NCI-H1436 (cell line): ENCODE measurements around the gene SPRED2.
"Not testable (repeated sequence)": the region's sequence is repeated elsewhere in the genome, so short reads cannot be mapped to it uniquely, and the experiment has no call there.

Source experiments
- DNase-seq: peaks from one replicate; lab custom pipeline; 2025; lab: John Stamatoyannopoulos, UW

SPRED2 gene

GRCh38 chr2:65340898-65341681 is 91.3 kb downstream of the SPRED2 start:
- no peak for DNase-seq

DNA sequence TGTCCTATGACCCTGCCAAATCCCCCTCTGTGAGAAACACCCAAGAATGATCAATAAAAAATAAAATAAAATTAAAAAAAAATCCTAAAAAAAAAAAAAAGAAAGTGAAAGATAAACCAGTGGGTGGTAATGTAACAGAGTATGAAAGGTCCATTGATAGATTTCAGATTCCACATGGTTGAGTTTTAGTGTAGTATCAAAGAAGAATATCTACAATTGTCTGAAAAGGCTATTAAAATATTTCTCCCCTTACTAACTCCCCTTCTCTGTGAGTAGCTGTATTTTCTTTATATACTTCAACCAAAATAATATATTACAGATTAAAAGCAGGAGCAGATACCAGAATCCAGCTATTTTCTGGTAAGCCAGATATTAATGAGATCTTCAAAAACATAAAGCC is 92.8 kb downstream of the SPRED2 start:
- no peak for DNase-seq

DNA sequence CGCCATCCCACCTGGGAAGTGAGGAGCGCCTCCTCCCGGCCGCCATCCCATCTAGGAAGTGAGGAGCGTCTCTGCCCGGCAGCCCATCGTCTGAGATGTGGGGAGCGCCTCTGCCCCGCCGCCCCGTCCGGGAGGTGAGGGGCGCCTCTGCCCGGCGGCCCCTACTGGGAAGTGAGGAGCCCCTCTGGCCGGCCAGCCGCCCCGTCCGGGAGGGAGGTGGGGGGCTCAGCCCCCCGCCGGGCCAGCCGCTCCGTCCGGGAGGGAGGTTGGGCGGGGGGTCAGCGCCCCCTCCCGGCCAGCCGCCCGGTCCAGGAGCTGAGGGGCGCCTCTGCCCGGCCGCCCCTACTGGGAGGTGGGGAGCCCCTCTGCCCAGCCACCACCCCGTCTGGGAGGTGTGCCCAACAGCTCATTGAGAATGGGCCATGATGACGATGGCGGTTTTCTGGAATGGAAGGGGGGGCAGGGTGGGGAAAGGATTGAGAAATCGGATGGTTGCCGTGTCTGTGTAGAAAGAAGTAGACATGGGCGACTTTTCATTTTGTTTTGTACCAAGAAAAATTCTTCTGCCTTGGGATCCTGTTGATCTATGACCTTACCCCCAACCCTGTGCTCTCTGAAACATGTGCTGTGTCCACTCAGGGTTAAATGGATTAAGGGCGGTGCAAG is 93.4 kb downstream of the SPRED2 start:
- not testable (repeated sequence) for DNase-seq

DNA sequence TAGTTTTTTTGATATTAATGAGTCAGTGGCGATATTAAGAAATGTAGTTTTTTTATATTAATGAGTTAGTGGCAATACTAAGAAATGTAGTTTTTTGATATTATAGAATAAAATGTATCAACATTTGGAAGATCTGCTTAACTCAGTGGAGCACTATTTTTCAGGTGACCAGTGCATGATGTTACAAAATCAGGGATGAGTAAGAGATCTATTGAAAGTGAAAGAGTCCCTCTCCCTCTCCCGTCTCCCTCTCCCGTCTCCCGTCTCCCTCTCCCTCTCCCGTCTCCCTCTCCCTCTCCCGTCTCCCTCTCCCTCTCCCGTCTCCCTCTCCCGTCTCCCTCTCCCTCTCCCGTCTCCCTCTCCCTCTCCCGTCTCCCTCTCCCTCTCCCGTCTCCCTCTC is 94.5 kb downstream of the SPRED2 start:
- not testable (repeated sequence) for DNase-seq

- no peak for DNase-seq
These were observed 97.7 kb downstream of the SPRED2 start for GRCh38 chr2:65334714-65335113.

DNA sequence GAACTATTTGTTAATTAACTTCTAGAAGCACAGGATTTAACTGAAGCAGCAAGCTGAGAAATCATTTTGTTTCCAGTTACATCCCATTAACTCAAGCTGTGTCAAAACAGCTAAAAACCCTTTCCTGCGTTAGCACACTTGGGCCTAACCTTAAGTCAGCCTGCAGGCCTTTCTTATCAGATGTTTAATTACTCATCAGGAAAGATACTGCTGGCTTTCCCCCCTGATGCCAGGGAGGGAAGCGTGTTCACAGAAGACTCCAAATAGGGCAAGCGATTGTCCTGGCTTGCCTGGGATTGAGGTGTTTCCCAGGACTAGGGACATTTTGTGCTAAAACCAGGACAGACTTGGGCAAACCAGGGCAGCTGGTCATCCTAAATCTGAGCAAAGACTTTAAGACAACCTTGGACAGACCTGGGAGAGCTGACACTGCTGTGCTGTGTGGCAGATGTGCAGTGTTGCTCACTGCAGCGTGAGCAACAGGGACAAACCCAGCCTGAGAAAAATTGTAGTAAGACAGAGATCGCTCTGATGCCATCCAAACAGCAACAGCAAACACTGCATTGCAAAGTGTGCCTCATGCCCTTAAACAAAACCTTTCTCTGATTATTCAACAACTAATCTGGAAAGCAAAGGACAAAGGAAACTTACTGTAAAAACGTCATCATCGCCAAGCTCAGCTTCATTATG is 100.9 kb downstream of the SPRED2 start:
- no peak for DNase-seq

DNA sequence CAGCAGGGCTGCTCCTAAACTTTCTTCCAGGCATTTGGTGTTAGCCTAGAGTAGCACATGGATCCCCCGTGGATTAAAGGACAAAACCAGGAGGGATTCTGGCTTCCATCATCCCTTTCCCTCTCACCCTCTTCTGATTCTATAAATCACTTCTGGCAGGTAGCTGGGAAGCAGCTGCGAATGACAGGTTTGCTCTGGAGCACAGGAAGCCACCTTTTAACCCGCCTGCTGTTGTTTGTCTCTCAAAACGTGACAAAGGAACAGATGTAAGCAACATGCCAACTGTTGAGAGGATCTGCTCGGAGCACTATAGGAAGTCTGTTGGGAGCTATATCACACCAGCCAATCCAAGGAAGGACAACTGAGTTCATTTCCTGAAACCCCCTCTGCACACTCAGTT is 102.9 kb downstream of the SPRED2 start:
- no peak for DNase-seq

DNA sequence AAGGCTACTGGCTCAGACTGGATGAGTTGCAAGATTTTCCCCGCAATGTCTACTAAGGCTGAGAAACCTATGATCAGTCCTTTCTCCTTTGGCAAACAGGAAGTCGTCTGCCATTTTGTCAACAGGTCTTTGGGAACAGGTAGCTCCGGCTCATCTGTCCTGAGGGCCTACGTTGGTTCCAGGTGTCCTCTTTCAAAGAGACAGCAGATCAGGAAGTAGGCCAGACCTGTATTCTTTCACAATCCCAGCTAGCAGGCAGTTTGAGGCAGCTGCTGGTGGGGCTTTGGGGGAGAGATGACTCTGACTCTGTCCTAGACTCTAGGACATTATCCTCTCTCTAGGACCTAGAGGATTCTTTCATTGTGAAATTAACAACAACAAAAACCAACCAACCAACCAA is 106.1 kb downstream of the SPRED2 start:
- no peak for DNase-seq

DNA sequence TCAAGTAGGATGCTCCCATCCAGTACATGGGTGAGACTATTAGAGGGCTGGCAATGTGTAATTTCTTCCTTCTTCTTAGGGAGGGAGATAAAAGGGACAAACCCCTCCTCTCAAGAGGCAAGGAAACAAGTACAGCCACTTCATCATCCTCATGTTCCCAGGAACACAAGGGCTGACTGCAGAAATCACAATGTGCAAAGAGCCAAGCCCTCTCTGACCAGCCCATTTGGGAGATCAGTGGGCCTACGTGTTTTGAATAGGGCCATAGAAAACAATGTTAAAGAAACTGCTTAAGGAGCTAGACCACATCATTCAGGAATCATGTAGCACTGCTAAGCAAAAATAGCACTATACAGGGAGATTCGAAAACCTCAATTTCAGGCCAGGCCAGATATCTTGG is 107.3 kb downstream of the SPRED2 start:
- no peak for DNase-seq

- DNase-seq = no peak
These were observed 111.5 kb downstream of the SPRED2 start for GRCh38 chr2:65320946-65321345.

DNA sequence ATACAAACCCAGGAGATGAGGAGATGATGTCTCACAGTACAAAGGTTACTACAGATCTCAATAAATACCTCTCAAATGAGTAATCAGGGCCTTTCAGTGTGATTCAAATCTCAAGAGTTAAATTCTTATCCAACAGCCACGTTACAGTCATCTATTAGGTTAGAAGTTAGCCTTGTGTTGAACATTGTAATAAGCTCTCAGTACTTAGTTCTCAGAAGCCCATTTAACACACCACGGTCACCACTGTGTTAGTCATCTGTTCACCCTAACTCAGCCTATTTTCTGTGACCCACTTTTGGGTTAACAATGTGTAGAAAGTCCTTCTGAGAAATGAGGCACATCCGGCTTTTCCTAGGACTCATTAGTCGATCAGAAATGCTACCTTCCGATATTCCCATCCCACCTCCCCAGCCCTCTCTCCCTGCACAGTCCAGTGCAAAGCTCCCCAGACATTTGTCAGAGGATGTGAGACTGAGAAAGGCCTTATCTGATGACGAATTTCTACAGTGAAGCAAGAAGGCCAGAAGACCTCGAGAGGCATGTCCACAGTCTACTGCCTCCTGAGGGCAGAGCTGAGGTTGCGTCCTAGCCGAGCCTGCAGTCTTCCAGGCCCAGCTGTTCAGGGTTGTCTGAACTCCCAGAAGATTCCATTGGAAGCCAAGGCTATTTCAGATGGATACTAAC is 112.2 kb downstream of the SPRED2 start:
- no peak for DNase-seq

GRCh38 chr2:65319674-65320041 is 112.7 kb downstream of the SPRED2 start:
- no peak for DNase-seq

- DNase-seq = no peak
These were observed 113.2 kb downstream of the SPRED2 start for GRCh38 chr2:65319072-65319673.

DNA sequence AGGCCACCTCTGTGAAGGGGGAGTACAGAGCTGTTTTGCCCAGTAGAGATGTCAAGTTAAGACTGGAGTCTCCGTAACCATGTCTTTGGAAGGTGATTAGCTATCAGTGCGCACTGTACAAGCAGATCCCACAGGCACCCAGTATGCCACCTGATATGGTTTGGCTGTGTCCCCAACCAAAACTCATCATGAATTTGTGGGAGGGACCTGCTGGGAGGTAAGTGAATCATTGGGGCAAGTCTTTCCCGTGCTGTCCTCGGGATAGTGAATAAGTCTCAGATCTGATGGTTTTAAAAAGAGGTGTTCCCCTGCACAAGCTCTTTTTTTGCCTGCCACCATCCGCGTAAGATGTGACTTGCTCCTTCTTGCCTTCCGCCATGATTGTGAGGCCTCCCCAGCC is 114.6 kb downstream of the SPRED2 start:
- no peak for DNase-seq

DNA sequence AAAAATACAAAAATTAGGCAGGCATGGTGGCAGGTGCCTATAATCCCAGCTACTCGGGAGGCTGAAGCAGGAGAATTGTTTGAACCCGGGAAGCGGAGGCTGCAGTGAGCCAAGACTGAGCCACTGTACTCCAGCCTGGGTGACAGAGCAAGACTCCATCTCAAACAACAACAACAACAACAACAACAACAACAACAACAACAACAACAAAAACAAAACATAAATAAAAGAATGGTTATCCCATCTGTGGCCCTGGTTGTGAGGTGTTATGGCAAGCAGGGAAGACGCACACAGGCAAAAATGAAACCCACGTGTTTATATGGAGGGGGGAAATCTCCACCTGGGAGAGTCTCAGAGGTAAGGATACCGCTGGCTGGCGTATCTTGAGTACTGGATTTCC is 115.0 kb downstream of the SPRED2 start:
- not testable (repeated sequence) for DNase-seq

DNA sequence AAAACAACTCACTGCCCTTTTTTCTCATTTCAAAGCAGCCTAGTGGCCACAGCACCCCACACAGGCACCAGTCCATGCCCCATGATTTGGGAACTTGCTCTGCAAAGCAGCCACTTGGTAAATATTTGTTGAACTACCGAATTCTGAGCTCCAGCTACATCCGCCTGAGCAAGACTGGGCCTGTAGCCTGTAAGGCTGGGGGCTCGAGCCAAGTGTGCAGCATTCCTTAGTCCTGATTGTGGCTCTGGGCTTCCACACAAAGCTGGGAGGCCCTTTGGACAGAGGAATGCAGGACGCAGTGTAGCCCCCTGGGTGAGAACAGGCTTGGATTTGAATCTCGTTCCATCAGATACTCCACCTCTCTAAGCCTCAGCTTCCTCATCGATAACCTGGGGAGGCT is 116.3 kb downstream of the SPRED2 start:
- DNase-seq = no peak

DNA sequence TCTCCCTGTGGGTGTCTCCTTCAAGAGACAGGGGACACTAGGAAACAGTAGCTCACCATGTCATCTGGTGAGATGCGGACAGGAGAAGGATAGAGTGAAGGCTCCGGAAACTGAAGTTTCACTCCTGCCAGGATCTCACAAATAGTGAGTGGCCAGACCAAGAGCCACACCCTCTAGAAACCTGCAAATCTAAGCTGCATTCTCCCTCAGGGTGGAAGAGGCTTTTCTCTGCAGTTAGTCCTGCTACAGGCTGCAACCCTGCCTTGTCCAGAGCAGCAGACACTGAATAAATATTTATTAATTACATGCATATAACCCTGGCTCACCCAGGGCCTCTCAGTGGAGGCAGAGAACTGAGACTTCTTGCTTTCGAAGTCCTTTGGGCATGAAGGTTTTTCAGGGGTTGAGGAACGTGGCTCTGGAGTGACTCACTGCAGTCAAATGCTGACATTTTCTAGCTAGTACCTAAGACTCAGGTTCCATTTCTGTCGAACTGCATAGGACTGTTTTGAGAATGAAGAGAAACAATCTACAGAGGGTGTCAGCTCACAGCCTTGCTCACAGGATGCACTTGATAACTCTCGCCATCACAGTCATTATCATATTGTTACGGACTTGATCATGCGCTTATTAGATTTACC is 117.5 kb downstream of the SPRED2 start:
- no peak for DNase-seq

DNA sequence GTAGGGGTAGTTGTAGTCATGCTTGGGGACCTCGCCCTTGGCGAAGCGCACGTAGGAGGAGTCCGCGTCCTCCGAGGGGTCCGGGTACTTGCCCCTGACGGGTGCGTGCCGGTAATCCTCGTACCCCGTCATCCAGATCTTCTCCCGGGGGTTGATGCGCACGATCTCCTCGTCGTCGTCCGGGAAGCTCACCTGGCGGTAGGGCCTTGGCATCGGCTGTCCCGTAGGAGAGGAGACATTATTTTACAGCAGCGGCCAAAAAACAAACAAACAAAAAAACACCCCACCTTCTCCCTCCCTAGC is 118.5 kb downstream of the SPRED2 start:
- no peak for DNase-seq

DNA sequence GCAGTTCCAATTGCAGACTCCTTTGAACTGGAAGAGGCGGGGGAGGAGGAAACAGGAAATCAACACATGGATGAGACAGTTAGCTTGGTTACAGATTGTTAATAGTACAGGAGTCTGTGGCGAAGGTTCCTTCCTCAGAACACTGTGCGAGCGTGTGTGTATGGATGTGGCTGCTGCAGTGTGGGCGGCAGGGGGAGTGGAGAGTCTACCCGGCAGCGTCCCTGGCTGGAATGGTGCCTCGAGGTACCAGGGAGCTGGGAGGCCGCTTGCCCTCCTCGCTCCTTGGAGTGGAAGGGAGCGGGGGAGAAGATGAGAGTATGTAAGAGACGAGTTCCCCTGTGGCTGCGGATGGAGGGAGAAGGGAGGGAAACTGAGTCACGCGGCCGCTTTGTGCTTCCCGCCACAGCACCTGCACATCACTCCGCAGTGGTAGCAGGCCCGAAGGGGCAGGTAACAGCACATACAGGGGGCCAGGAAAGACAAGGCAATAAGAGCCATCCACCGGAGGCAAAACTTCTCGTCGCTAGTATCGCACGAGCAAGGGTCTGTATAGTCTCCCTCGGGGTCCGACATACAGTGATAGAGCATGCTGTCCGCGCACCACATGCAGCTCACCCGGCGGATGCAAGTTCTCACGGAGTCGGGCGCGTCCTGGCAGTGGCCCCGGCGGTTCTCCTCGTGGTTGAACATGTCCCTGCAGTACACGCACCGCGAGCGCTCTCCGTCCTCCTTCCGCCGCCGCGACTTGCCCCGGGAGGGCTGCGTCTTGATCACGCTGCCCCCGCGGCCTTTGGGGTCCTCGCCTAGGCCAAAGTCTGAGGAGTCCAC is 119.1 kb downstream of the SPRED2 start:
- DNase-seq = no peak

DNA sequence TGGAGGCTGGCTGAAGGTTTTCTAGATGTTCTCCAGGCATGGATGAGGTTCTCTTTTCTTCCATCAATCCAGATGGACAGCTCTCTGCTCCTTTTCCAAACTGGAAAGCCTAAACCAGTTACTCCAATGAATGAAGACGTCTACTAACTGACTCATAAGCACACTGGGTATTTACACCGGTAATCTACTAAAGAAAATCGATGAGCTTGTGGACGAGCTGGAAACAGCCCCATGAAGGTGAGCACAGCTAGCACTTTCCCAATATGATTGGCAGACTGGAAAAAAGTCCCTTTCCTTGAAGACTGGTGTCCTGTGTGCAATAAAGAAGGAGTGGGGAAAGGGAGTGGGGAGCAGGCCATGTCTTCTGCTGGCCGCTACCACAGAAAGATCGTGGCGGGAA is 120.8 kb downstream of the SPRED2 start:
- no peak for DNase-seq

DNA sequence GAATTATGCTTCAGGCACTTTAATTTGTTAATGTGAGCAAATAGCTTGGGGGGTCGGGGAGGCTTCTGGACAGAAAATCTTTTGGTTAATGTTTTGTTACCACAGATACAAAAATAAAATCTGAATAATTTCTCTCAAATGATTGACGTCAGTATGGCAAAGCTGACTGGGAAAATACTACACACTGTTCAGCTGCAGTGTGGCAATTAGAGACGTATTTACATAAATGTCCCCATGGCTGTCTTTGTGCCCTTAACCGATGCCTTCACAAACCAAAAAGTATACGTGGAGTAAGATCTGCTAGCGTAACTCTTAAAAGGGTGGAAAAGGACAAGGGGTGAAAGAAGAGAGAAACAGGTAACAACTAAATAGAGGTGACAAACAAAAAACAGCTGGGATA is 121.3 kb downstream of the SPRED2 start:
- DNase-seq = no peak
